SK-N-SH (cell line): ENCODE data around the gene GLTP.

ENCODE experiments used
- CTCF ChIP-seq: fragments of 200-600 bp; sonication (generic); IDR thresholded peaks from 2 replicates; pipeline ENCODE4 v1.6.1; 2017; ENCODE audit warnings: antibody characterized with exemption, mild to moderate bottlenecking, moderate library complexity
- EP300 ChIP-seq, 2 experiments: IDR thresholded peaks; 2 replicates each; pipeline versions ENCODE4 v1.4.0 to v1.6.1; 2012; ENCODE audit warnings: borderline replicate concordance in 1 of 2, low read depth in 1 of 2, low read length in 1 of 2
- EZH2phosphoT487 ChIP-seq: fragments of 200-600 bp; sonication (generic); IDR thresholded peaks from 2 replicates; pipeline ENCODE4 v1.6.1; 2017; ENCODE audit warnings: low read depth, mixed run types, mild to moderate bottlenecking, antibody characterized with exemption, moderate library complexity, borderline replicate concordance
- FOXM1 ChIP-seq: IDR thresholded peaks from 2 replicates; pipeline ENCODE4 v1.4.0; 2012; ENCODE audit warnings: low read depth, mild to moderate bottlenecking
- JUND ChIP-seq: IDR thresholded peaks from 2 replicates; pipeline ENCODE4 v1.4.0; 2012
- POLR2AphosphoS5 ChIP-seq: IDR thresholded peaks from 2 replicates; pipeline ENCODE4 v1.6.1; 2012; ENCODE audit warnings: low read depth, low read length
- RAD21 ChIP-seq: IDR thresholded peaks from 2 replicates; pipeline ENCODE4 v1.6.1; 2012; ENCODE audit warnings: mild to moderate bottlenecking, low read length
- REST ChIP-seq: IDR thresholded peaks from 2 replicates; pipeline ENCODE4 v1.6.1; 2012; ENCODE audit warnings: mild to moderate bottlenecking, low read depth, low read length, moderate library complexity
- RFX5 ChIP-seq: IDR thresholded peaks from 2 replicates; pipeline ENCODE4 v1.6.1; 2012; ENCODE audit warnings: mild to moderate bottlenecking, improper control_type of control experiment, low read length
- TCF12 ChIP-seq: IDR thresholded peaks from 2 replicates; pipeline ENCODE4 v1.4.0; 2012
- YY1 ChIP-seq: IDR thresholded peaks from 2 replicates; pipeline ENCODE4 v1.4.0; 2012; ENCODE audit warnings: low read depth, mild to moderate bottlenecking
- ZBTB33 ChIP-seq: IDR thresholded peaks from 2 replicates; pipeline ENCODE4 v1.4.0; 2012; ENCODE audit warnings: low read depth, borderline replicate concordance
- TF ChIP-seq, protein P1 (sequence below): IDR thresholded peaks from 2 replicates; pipeline ENCODE4 v1.4.0; 2012; ENCODE audit warnings: low read depth
- TF ChIP-seq, protein P2 (sequence below): fragments of 150-350 bp; IDR thresholded peaks from 2 replicates; pipeline ENCODE4 v1.6.1; 2017; ENCODE audit warnings: antibody characterized with exemption, low read length, low read depth, borderline replicate concordance

GRCh38 chr12:109857715-109858114 is 22.6 kb downstream of the GLTP start:
- TF ChIP-seq YY1 = no peak
- no peak for TF ChIP-seq ZBTB33
- no peak for TF ChIP-seq CTCF
- TF ChIP-seq POLR2AphosphoS5 = no peak
- no peak for TF ChIP-seq RFX5
- no peak for TF ChIP-seq REST
- no peak for TF ChIP-seq RAD21
- TF ChIP-seq, protein P1, sequence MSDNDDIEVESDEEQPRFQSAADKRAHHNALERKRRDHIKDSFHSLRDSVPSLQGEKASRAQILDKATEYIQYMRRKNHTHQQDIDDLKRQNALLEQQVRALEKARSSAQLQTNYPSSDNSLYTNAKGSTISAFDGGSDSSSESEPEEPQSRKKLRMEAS = no peak
- TF ChIP-seq EP300 (IDR thresholded peaks at IDR 0.05; ENCODE audit: borderline replicate concordance in 1 of 2, low read depth in 1 of 2, low read length in 1 of 2) = no peak
- no peak for TF ChIP-seq FOXM1
- TF ChIP-seq, protein P2, sequence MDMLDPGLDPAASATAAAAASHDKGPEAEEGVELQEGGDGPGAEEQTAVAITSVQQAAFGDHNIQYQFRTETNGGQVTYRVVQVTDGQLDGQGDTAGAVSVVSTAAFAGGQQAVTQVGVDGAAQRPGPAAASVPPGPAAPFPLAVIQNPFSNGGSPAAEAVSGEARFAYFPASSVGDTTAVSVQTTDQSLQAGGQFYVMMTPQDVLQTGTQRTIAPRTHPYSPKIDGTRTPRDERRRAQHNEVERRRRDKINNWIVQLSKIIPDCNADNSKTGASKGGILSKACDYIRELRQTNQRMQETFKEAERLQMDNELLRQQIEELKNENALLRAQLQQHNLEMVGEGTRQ = no peak
- TF ChIP-seq JUND = no peak
- TF ChIP-seq EZH2phosphoT487 = no peak
- no peak for TF ChIP-seq TCF12
